OCI-LY1 (cell line): ENCODE results near the gene PLK2.
A peak's percentile ranks its signal among the peaks of the same experiment; 100 is the strongest.

Experiments used
- H2AFZ ChIP-seq: fragments of 200-600 bp; sonication (generic), shearing (Covaris generic); 2 replicates; pipeline ENCODE4 v1.6.0; 2014; ENCODE audit warnings: antibody characterized with exemption, mild to moderate bottlenecking, low read length
- H3F3A ChIP-seq: fragments of 200-600 bp; sonication (generic), shearing (Covaris generic); 2 replicates; pipeline ENCODE4 v1.6.0; 2014; ENCODE audit warnings: mild to moderate bottlenecking, antibody characterized with exemption, low read length, moderate library complexity; ENCODE audit not compliant: insufficient read depth
- H3K27ac ChIP-seq: fragments of 200-600 bp; sonication (generic); 2 replicates; pipeline ENCODE4 v1.5.1; 2014; ENCODE audit warnings: low read length, mixed run types, mild to moderate bottlenecking, low read depth; ENCODE audit not compliant: poor library complexity, severe bottlenecking
- H3K27me3 ChIP-seq: fragments of 200-600 bp; sonication (generic); 2 replicates; pipeline ENCODE4 v1.6.0; 2014; ENCODE audit warnings: antibody characterized with exemption, mild to moderate bottlenecking, low read length, moderate library complexity; ENCODE audit not compliant: insufficient read depth
- H3K36me3 ChIP-seq: fragments of 200-600 bp; sonication (generic); 2 replicates; pipeline ENCODE4 v1.6.1; 2014; ENCODE audit warnings: mild to moderate bottlenecking, antibody characterized with exemption, low read length, moderate library complexity, mixed read lengths; ENCODE audit not compliant: insufficient read depth
- H3K4me1 ChIP-seq: fragments of 200-600 bp; sonication (generic); 2 replicates; pipeline ENCODE4 v1.5.1; 2014; ENCODE audit warnings: mild to moderate bottlenecking, low read length, moderate library complexity; ENCODE audit not compliant: insufficient read depth, severe bottlenecking
- H3K4me2 ChIP-seq: fragments of 200-600 bp; sonication (generic), shearing (Covaris generic); 2 replicates; pipeline ENCODE4 v1.6.1; 2014; ENCODE audit warnings: low read length
- H3K4me3 ChIP-seq: fragments of 200-600 bp; sonication (generic); 2 replicates; pipeline ENCODE4 v1.5.1; 2014; ENCODE audit warnings: low read length, low read depth, mild to moderate bottlenecking, mixed read lengths; ENCODE audit not compliant: poor library complexity, severe bottlenecking
- H3K79me2 ChIP-seq: fragments of 200-600 bp; shearing (Covaris generic); 2 replicates; pipeline ENCODE4 v1.6.1; 2016; ENCODE audit warnings: mixed run types, low read length, mixed read lengths; ENCODE audit not compliant: insufficient read depth
- H3K9ac ChIP-seq: fragments of 200-600 bp; sonication (generic), shearing (Covaris generic); 2 replicates; pipeline ENCODE4 v1.6.1; 2014; ENCODE audit warnings: mild to moderate bottlenecking, low read length, mixed read lengths
- H3K9me2 ChIP-seq: fragments of 200-600 bp; sonication (generic), shearing (Covaris generic); 2 replicates; pipeline ENCODE4 v1.6.1; 2014; ENCODE audit warnings: low read depth, mild to moderate bottlenecking, low read length, mixed read lengths
- H3K9me3 ChIP-seq: fragments of 200-600 bp; shearing (Covaris generic); 2 replicates; pipeline ENCODE4 v1.6.1; 2014; ENCODE audit warnings: low read length, mixed read lengths
- H4K20me1 ChIP-seq: fragments of 200-600 bp; sonication (generic), shearing (Covaris generic); 2 replicates; pipeline ENCODE4 v1.6.0; 2016; ENCODE audit warnings: mild to moderate bottlenecking, low read length; ENCODE audit not compliant: insufficient read depth
- EZH2 ChIP-seq: fragments of 200-600 bp; sonication (generic), shearing (Covaris generic); IDR thresholded peaks from 2 replicates; pipeline ENCODE4 v1.8.0; 2017; ENCODE audit warnings: borderline replicate concordance, mixed run types, mild to moderate bottlenecking, antibody characterized with exemption, low read length, moderate library complexity, mixed read lengths
- TF ChIP-seq, protein P1 (sequence below): fragments of 200-600 bp; sonication (generic), shearing (Covaris generic); IDR thresholded peaks from 2 replicates; pipeline ENCODE4 v1.5.1; 2017; ENCODE audit warnings: mild to moderate bottlenecking, antibody characterized with exemption, low read length, moderate library complexity, mixed read lengths

PLK2 gene

DNA sequence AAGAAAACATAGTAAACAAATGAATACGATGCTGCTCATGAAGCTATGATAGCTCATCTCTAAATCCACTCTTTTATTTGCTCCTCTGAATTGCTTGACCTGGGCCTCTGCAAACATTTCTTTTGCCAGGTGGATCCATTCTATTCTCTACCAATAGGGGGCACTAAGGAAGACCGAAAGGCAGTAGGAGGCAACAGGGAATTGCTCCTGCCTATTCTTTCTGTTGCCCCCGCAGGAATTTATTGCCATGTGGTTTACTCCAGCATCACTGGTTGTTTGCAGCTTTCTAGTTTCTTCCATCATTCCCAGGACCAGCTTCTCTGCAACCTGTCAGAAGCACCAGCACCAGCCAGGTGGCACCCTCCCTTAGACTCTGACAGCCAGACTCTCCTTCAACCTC is 36.6 kb upstream of the PLK2 start:
- H3K9ac ChIP-seq = no peak overlapping the region
- peaks cover 17% of the 10 kb centered on the region for H3K4me1 ChIP-seq
- no peaks in the 10 kb centered on the region for H3K9me2 ChIP-seq
- no peaks in the 10 kb centered on the region for H3K27me3 ChIP-seq
- no peaks in the 10 kb centered on the region for H3F3A ChIP-seq
- no peak overlapping the region for H2AFZ ChIP-seq
- H4K20me1 ChIP-seq = no peaks in the 10 kb centered on the region
- no peak overlapping the region for H3K4me3 ChIP-seq
- no peak overlapping the region for H3K4me2 ChIP-seq
- peaks cover 8% of the 10 kb centered on the region; the same call in 1 of the 2 replicates for H3K79me2 ChIP-seq
- H3K36me3 ChIP-seq = peaks cover 29% of the 10 kb centered on the region; the same call in 1 of the 2 replicates
- no peaks in the 10 kb centered on the region for H3K9me3 ChIP-seq
- TF ChIP-seq EZH2 = no peak
- TF ChIP-seq, protein P1, sequence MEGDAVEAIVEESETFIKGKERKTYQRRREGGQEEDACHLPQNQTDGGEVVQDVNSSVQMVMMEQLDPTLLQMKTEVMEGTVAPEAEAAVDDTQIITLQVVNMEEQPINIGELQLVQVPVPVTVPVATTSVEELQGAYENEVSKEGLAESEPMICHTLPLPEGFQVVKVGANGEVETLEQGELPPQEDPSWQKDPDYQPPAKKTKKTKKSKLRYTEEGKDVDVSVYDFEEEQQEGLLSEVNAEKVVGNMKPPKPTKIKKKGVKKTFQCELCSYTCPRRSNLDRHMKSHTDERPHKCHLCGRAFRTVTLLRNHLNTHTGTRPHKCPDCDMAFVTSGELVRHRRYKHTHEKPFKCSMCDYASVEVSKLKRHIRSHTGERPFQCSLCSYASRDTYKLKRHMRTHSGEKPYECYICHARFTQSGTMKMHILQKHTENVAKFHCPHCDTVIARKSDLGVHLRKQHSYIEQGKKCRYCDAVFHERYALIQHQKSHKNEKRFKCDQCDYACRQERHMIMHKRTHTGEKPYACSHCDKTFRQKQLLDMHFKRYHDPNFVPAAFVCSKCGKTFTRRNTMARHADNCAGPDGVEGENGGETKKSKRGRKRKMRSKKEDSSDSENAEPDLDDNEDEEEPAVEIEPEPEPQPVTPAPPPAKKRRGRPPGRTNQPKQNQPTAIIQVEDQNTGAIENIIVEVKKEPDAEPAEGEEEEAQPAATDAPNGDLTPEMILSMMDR = peak; percentile 43
- no peak overlapping the region for H3K27ac ChIP-seq

GRCh38 chr5:58493141-58493540 is 33.3 kb upstream of the PLK2 start:
- Histone ChIP-seq H3K9ac (no peak overlapping the region), H3K79me2 (peaks cover 8% of the 10 kb centered on the region; the same call in 1 of the 2 replicates), H3F3A (no peaks in the 10 kb centered on the region), H4K20me1 (no peaks in the 10 kb centered on the region), H3K9me2 (no peaks in the 10 kb centered on the region), H3K27me3 (no peaks in the 10 kb centered on the region), H3K9me3 (no peaks in the 10 kb centered on the region), H3K27ac (no peak overlapping the region), H3K36me3 (peaks cover 29% of the 10 kb centered on the region; the same call in 1 of the 2 replicates), H2AFZ (no peak overlapping the region), H3K4me1 (peaks cover 36% of the 10 kb centered on the region), H3K4me3 (peak overlapping the region; percentile 63), H3K4me2 (peak overlapping the region; percentile 60)
- TF ChIP-seq, protein P1 = no peak
- TF ChIP-seq EZH2 = no peak

GRCh38 chr5:58491216-58491892 is 31.5 kb upstream of the PLK2 start, which contains the start of gene GAPT:
TSS of gene GAPT (plus strand) at chr5:58491435. CDS start at chr5:58494537, 3,102 bp downstream.
- H3K4me2 ChIP-seq = peak within 1 kb of the TSS; percentile 60

More at GRCh38 chr5:58491216-58491892, 31.5 kb upstream of the PLK2 start, which contains the start of gene GAPT:
- Histone ChIP-seq H3K9me3 (no peaks in the 10 kb centered on the region), H4K20me1 (no peaks in the 10 kb centered on the region), H3F3A (no peaks in the 10 kb centered on the region), H3K27ac (peak within 1 kb of the TSS; percentile 84), H3K9me2 (no peaks in the 10 kb centered on the region), H3K36me3 (peaks cover 29% of the 10 kb centered on the region; the same call in 1 of the 2 replicates), H3K4me1 (peaks cover 36% of the 10 kb centered on the region), H3K79me2 (peaks cover 8% of the 10 kb centered on the region; the same call in 1 of the 2 replicates), H2AFZ (peak within 1 kb of the TSS; percentile 48; the same call in 1 of the 2 replicates), H3K9ac (peak within 1 kb of the TSS; percentile 74), H3K27me3 (no peaks in the 10 kb centered on the region), H3K4me3 (peak within 1 kb of the TSS; percentile 63)
- TF ChIP-seq EZH2 = no peak
- TF ChIP-seq, protein P1 = no peak
